ENCODE measurements around the gene SLC36A1. TPM values are rescaled to one million over a fixed set of nuclear protein-coding genes. Genes with fewer than 3 reads are reported as not detected.

The SLC36A1 gene
- total and polyA plus RNA-seq, 2 of the 8 experiments (the other 6 are each of a cell fraction or from before 2014, with no cell fraction given) = 6.6 to 9.6 TPM

GRCh38 chr5:151509231-151509630 lies 61.8 kb downstream of the SLC36A1 start (continued):
- no peak for TF ChIP-seq TEAD4 (IDR thresholded peaks at IDR 0.05; ENCODE audit: low read depth, low read length)
